Hepatocyte (in vitro differentiated cells): ENCODE data around the gene SH3BGRL2. TPM values are rescaled to one million over a fixed set of nuclear protein-coding genes. Genes with fewer than 3 reads are reported as not detected.
"Not testable (repeated sequence)": the region's sequence is repeated elsewhere in the genome, so short reads cannot be mapped to it uniquely, and the experiment has no call there.

Experiments
- DNase-seq: peaks from one replicate; pipeline ENCODE4 v3.0.0-alpha.2; 2016; ENCODE audit warnings: low spot score
- H2AFZ ChIP-seq: fragments of 200-600 bp; sonication (generic); 2 replicates; pipeline ENCODE4 v1.6.0; 2016; ENCODE audit warnings: antibody characterized with exemption, mild to moderate bottlenecking
- H3K27ac ChIP-seq: fragments of 200-600 bp; sonication (generic); 2 replicates; pipeline ENCODE4 v1.5.1; 2016; ENCODE audit warnings: mild to moderate bottlenecking
- H3K27me3 ChIP-seq: fragments of 200-600 bp; sonication (generic); 2 replicates; pipeline ENCODE4 v1.6.1; 2016
- H3K36me3 ChIP-seq: fragments of 200-600 bp; sonication (generic); replicated peaks from 2 replicates; pipeline ENCODE4 v1.5.1; 2016; ENCODE audit warnings: low read depth; ENCODE audit not compliant: insufficient read depth
- H3K4me1 ChIP-seq: fragments of 200-600 bp; sonication (generic); 2 replicates; pipeline ENCODE4 v1.5.1; 2016; ENCODE audit warnings: mild to moderate bottlenecking, moderate library complexity; ENCODE audit not compliant: insufficient read depth
- H3K4me2 ChIP-seq: fragments of 200-600 bp; sonication (generic); 2 replicates; pipeline ENCODE4 v1.6.0; 2016
- H3K4me3 ChIP-seq: fragments of 200-600 bp; sonication (generic); 2 replicates; pipeline ENCODE4 v1.5.1; 2016; ENCODE audit warnings: mild to moderate bottlenecking
- H3K79me2 ChIP-seq: fragments of 200-600 bp; sonication (generic); 2 replicates; pipeline ENCODE4 v1.6.0; 2017; ENCODE audit warnings: mild to moderate bottlenecking
- H3K9me2 ChIP-seq: fragments of 200-600 bp; sonication (generic); replicated peaks from 2 replicates; pipeline ENCODE4 v1.6.0; 2017; ENCODE audit warnings: mild to moderate bottlenecking; ENCODE audit not compliant: insufficient read depth
- H3K9me3 ChIP-seq: fragments of 200-600 bp; sonication (generic); 2 replicates; pipeline ENCODE4 v1.5.1; 2016; ENCODE audit warnings: low read depth, mild to moderate bottlenecking
- H4K20me1 ChIP-seq: fragments of 200-600 bp; sonication (generic); 2 replicates; pipeline ENCODE4 v1.6.0; 2016; ENCODE audit warnings: mild to moderate bottlenecking; ENCODE audit not compliant: insufficient read depth, poor library complexity, severe bottlenecking
- EZH2 ChIP-seq: fragments of 200-600 bp; sonication (generic); IDR thresholded peaks from 2 replicates; pipeline ENCODE4 v1.6.1; 2016; ENCODE audit warnings: antibody characterized with exemption, mild to moderate bottlenecking, borderline replicate concordance
- EZH2phosphoT487 ChIP-seq: fragments of 200-600 bp; sonication (generic); IDR thresholded peaks from one replicate; pipeline ENCODE4 v1.6.1; 2018; ENCODE audit warnings: antibody characterized with exemption, mild to moderate bottlenecking, low read depth, moderate library complexity; ENCODE audit not compliant: unreplicated experiment, severe bottlenecking
- WGBS: methylation state at CpG from one replicate; pipeline ENCODE4 v1.1.6; 2016; ENCODE audit warnings: low lambda C conversion rate; ENCODE audit errors: missing lambda C conversion rate; 5-methylcytosine and 5-hydroxymethylcytosine counted together
- polyA plus RNA-seq: library from polyadenylated mRNA; unstranded; fragments of >200 nt; fragmentation: Nextera tagmentation; extraction: Ambion mirVana; gene quantifications from 2 replicates; pipeline ENCODE4 v1.2.1, GENCODE V29; 2016
- total RNA-seq: library from RNA; depleted of rRNA; stranded (reverse); fragments of >200 nt; gene quantifications from 2 replicates; pipeline ENCODE4 v1.2.3, GENCODE V29; 2014
- TF ChIP-seq, protein P1 (sequence below): fragments of 200-600 bp; sonication (generic); IDR thresholded peaks from 2 replicates; pipeline ENCODE4 v1.5.1; 2016; ENCODE audit warnings: antibody characterized with exemption, mild to moderate bottlenecking; ENCODE audit not compliant: poor library complexity

The SH3BGRL2 gene
- total and polyA plus RNA-seq, 2 experiments from 2014 or later, result 24.1 to 71.4 TPM

DNA sequence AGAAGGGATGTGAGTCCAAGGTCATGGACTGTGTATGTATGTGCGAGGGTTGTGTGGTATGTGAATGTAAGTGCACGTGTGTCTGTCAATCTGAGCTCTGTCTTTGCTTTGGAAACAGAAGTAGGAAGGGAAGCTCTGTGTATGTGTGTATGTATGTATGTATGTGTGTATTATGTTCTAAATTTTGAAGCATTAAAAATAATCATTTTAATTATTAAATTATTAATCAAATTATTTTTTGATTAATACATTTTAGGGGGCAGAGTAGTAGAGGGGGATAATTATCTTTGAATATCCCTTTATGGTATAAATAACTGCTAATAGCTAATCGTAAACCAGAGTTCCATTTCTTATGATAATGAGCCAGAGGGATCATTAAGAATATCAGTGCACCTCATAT lies 42.8 kb downstream of the SH3BGRL2 start:
- Histone ChIP-seq H3K79me2 (peaks cover 35% of the 10 kb centered on the region), H2AFZ (no peak overlapping the region), H3K9me2 (no peaks in the 10 kb centered on the region), H3K4me1 (peaks cover 38% of the 10 kb centered on the region), H3K36me3 (no peaks in the 10 kb centered on the region), H4K20me1 (no peaks in the 10 kb centered on the region), H3K4me3 (no peak overlapping the region), H3K4me2 (no peak overlapping the region), H3K9me3 (no peaks in the 10 kb centered on the region), H3K27ac (peak overlapping the region; percentile 22), H3K27me3 (no peaks in the 10 kb centered on the region)
- no peak for DNase-seq
- WGBS, result 93% methylated on average over 3 of the region's 3 CpGs
- TF ChIP-seq, protein P1, sequence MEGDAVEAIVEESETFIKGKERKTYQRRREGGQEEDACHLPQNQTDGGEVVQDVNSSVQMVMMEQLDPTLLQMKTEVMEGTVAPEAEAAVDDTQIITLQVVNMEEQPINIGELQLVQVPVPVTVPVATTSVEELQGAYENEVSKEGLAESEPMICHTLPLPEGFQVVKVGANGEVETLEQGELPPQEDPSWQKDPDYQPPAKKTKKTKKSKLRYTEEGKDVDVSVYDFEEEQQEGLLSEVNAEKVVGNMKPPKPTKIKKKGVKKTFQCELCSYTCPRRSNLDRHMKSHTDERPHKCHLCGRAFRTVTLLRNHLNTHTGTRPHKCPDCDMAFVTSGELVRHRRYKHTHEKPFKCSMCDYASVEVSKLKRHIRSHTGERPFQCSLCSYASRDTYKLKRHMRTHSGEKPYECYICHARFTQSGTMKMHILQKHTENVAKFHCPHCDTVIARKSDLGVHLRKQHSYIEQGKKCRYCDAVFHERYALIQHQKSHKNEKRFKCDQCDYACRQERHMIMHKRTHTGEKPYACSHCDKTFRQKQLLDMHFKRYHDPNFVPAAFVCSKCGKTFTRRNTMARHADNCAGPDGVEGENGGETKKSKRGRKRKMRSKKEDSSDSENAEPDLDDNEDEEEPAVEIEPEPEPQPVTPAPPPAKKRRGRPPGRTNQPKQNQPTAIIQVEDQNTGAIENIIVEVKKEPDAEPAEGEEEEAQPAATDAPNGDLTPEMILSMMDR, result no peak
- TF ChIP-seq EZH2phosphoT487 (no peak), EZH2 (no peak)

DNA sequence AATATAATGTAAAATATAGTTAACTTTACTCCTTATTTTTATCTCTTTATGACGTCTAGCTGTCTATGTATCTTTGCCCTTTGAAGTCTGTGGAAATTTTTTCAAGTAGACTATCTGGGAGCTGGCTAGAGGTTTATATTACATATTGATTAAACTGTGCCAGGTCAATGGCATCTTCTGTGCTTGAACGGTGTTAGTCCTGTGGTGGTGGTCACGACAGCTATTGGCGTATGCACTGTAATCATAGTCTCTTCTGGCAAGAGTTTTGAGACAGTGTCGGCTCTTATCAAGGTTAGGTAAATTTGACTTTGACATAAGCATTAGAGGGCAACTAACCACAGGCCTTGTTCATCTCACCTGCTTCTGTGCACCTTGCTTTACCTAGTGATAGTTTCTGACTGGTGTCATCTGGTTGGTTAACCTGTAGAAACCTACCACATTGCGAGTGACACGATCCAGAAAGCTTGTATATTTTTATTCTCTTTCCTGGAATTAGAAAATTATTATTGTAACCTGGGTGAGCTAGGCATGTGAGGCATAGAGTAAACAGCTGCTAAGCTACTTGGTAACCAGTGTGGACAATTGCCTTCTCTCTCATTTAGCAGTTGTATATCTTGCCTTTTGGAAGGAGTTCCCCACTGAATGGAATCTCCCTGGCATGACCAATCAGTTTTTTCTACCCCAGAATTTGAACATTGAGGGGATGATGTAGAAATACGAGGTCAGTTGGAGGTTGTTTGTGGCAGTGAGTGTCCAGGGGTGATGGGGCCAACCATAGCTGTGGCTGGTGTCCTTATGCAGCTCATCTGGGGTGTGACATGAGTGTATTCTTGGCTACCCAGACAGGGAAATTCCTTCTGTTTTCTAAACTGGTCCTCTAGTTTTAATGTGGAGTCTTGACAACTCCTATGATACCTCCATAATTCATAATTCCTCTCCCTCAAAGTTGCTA lies 45.9 kb downstream of the SH3BGRL2 start:
- H3K27ac ChIP-seq, result no peak overlapping the region

DNA sequence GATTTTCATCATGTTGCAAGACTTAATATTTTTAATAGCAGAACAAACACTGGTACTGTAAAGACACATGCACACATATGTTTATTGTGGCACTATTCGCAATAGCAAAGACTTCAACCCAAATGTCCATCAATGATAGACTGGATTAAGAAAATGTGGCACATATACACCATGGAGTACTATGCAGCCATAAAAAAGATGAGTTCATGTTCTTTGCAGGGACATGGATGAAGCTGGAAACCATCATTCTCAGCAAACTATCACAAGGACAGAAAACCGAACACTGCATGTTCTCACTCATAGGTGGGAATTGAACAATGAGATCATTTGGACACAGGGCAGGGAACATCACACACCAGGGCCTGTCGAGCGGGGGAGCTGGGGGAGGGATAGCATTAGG lies 51.6 kb downstream of the SH3BGRL2 start:
- H3K9me3 ChIP-seq, H3K4me2 ChIP-seq, H3K4me3 ChIP-seq, H2AFZ ChIP-seq, DNase-seq, H4K20me1 ChIP-seq, H3K27me3 ChIP-seq, H3K27ac ChIP-seq, H3K9me2 ChIP-seq, H3K36me3 ChIP-seq: not testable (repeated sequence)
- 83% methylated on average over 4 of the region's 4 CpGs for WGBS
- Histone ChIP-seq H3K79me2 (peaks cover 77% of the 10 kb centered on the region), H3K4me1 (peaks cover 16% of the 10 kb centered on the region)

More for the DNA sequence above, 45.9 kb downstream of the SH3BGRL2 start:
- Histone ChIP-seq H3K79me2 (peaks cover 46% of the 10 kb centered on the region), H3K36me3 (no peaks in the 10 kb centered on the region), H3K4me3 (no peak overlapping the region), H2AFZ (no peak overlapping the region), H3K4me1 (peaks cover 14% of the 10 kb centered on the region), H3K4me2 (no peak overlapping the region), H3K9me2 (no peaks in the 10 kb centered on the region), H3K9me3 (no peaks in the 10 kb centered on the region), H3K27me3 (no peaks in the 10 kb centered on the region), H4K20me1 (no peaks in the 10 kb centered on the region)
- WGBS, result 83% methylated on average over 8 of the region's 8 CpGs
- no peak for DNase-seq
- TF ChIP-seq, protein P1, result no peak
- TF ChIP-seq EZH2 (no peak), EZH2phosphoT487 (no peak)

DNA sequence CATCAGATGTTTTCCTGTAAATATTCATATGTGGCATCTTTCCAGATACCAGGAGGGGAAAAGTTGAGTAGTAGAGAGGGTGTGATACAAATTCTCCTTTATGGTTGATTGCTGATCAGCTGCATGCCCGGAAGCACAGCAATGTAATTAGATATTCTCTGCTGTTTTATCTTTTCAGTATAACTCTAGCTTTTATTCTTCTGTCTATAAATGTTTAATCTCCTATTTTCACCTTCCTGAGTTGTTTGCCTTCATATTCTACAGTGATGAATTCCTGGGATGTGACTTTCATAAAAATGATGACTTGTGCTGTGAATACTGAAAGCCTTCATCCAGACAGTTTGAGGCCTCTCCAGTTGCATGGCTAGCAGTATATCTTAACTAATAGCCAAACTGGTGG lies 53.7 kb downstream of the SH3BGRL2 start:
- H2AFZ ChIP-seq, result no peak overlapping the region
- TF ChIP-seq, protein P1, result no peak
- no peak for TF ChIP-seq EZH2
- H3K36me3 ChIP-seq, result no peaks in the 10 kb centered on the region
- H3K27me3 ChIP-seq, result no peaks in the 10 kb centered on the region
- peaks cover 74% of the 10 kb centered on the region for H3K79me2 ChIP-seq
- H3K27ac ChIP-seq, result no peak overlapping the region
- no peaks in the 10 kb centered on the region for H4K20me1 ChIP-seq
- whole genome bisulfite sequencing, result 56% methylated on average over 1 of the region's 1 CpG
- H3K4me3 ChIP-seq, result no peak overlapping the region
- no peak overlapping the region for H3K4me2 ChIP-seq
- H3K9me3 ChIP-seq, result no peaks in the 10 kb centered on the region
- peaks cover 29% of the 10 kb centered on the region for H3K4me1 ChIP-seq
- H3K9me2 ChIP-seq, result no peaks in the 10 kb centered on the region
- no peak for DNase-seq
